ENCODE data around the gene KREMEN1. TPM values are rescaled to one million over a fixed set of nuclear protein-coding genes. Genes with fewer than 3 reads are reported as not detected.
A peak's percentile ranks its signal among the peaks of the same experiment; 100 is the strongest.

KREMEN1 gene
- total RNA-seq, 1 donor from 2014 or later = 23.5 TPM

DNA sequence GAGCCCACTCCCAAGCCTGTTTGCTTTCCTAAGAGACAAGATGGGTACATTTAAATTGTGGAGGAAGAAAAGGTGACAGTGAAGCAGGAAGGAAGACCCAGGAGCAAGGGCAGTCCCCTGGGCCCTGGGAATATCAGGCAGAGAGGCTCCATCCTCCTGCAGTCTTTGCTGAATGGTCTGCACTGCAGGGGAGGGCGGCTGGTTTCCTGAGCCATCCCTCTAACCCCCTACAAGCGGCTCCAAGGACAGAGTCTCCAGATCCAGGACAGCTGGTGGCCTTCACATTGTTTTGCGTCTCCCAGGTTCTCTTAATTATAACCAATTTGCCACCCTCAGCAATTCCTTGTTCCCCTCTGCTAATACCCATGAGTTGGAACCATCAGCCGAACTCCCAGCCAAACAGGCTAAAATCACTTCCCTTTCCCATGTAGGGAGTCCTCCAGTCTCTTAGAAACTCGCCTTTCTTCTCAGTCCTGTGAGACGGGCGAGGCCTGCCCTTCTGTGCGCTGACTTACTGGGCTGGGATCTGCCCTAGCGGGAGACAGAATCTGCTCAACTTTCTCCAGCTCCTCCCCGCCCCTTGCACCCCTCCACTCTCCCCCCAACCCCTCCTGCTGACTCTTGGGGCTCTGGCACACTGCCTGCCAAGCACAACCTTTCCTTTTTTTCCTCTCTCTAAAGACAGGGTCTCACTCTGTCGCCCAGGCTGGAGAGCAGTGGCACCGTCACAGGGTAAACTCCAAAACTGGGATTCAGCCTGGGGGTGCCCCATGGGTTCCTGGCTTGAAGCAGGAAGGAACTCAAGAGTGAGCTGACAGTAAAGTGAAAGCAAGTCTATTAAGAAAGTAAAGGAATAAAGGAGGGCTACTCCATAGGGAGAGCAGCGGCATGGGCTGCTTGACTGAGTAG is 79.5 kb downstream of the KREMEN1 start:
- Histone ChIP-seq H3K27ac (peak overlapping the region; percentile 76), H3K27me3 (ENCODE audit: low read depth) (no peaks in the 10 kb centered on the region), H3K9me3 (no peaks in the 10 kb centered on the region), H3K36me3 (no peaks in the 10 kb centered on the region), H3K4me1 (peaks cover 42% of the 10 kb centered on the region), H3K4me3 (peak overlapping the region; percentile 19)
- DNase-seq (no peak), ATAC-seq (peak; percentile 35 to 57)
- TF ChIP-seq, protein P1, sequence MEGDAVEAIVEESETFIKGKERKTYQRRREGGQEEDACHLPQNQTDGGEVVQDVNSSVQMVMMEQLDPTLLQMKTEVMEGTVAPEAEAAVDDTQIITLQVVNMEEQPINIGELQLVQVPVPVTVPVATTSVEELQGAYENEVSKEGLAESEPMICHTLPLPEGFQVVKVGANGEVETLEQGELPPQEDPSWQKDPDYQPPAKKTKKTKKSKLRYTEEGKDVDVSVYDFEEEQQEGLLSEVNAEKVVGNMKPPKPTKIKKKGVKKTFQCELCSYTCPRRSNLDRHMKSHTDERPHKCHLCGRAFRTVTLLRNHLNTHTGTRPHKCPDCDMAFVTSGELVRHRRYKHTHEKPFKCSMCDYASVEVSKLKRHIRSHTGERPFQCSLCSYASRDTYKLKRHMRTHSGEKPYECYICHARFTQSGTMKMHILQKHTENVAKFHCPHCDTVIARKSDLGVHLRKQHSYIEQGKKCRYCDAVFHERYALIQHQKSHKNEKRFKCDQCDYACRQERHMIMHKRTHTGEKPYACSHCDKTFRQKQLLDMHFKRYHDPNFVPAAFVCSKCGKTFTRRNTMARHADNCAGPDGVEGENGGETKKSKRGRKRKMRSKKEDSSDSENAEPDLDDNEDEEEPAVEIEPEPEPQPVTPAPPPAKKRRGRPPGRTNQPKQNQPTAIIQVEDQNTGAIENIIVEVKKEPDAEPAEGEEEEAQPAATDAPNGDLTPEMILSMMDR (IDR thresholded peaks at IDR 0.05) = no peak
- intact Hi-C loops (cut with DNase I) = no loop called here

DNA sequence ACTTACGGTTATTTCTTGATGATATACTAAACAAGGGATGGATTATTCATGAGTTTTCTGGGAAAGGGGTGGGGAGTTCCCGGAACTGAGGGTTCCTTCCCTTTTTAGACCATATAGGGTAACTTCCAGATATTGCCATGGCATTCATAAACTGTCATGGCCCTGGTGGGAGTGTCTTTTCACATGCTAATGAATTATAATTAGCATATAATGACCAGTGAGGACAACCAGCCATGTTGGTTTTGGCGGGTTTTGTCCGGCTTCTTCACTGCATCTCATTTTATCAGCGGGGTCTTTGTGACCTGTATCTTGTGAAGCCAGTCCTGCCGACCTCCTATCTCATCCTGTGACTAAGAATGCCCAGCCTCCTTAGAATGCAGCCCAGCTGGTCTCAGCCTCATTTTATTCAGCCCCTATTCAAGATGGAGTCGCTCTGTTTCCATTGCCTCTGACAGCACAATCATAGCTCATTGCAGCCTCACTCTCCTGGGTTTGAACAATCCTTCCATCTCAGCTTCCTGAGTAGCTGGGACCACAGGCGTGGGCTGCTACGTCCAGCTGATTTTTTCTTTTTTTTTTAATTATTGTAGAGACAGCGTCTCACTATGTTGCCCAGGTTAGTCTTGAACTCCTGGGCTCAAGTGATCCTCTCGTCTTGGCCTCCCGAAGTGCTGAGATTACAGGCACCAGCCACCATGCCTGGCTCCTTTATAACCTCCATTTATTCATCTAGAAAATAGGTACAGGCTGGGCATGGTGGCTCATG is 80.3 kb downstream of the KREMEN1 start:
- H3K4me1 ChIP-seq = peaks cover 42% of the 10 kb centered on the region
- no peaks in the 10 kb centered on the region for H3K9me3 ChIP-seq
- TF ChIP-seq, protein P1 (IDR thresholded peaks at IDR 0.05) = no peak
- intact Hi-C loops (cut with DNase I) = no loop called here
- DNase-seq (no peak), ATAC-seq (peak; percentile 16 to 37)
- no peaks in the 10 kb centered on the region for H3K36me3 ChIP-seq
- H3K4me3 ChIP-seq = peak overlapping the region; percentile 19
- peak overlapping the region; percentile 76 for H3K27ac ChIP-seq
- no peaks in the 10 kb centered on the region for H3K27me3 ChIP-seq (ENCODE audit: low read depth)

DNA sequence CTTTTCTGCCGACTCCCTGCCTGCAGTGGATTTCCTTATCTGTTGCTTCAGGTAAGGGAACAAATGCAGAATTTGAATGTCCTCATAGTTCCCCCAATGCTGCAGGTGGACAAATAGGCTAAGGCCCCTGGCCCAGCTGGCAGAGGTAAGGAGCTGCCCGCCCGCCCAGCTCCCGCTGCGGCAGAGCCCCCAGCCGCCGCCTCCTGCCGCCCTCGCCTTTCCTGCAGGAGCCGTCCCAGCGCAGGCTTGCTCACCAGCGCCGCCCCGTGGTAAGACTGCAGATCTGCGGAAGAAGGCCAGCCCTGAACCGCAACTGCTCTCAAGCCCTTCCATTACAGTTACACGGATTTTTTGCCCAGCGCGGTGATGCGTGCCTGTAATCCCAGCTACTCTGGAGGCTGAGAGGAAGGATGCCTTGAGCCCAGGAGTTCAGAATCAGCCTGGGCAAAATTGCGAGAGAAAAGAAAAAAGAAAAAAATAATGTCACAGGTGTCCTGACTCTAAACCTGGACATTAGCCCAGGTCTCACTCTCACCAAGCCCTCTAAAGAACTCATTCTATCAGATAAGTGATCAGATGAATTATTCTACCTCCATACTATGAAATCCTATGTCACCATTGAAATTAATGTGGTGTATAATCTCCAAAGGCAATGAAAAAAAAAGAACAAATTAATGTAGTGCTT is 81.7 kb downstream of the KREMEN1 start:
- Histone ChIP-seq H3K36me3 (no peaks in the 10 kb centered on the region), H3K27ac (no peak overlapping the region), H3K4me3 (peak overlapping the region; percentile 31), H3K4me1 (peaks cover 37% of the 10 kb centered on the region), H3K9me3 (no peaks in the 10 kb centered on the region), H3K27me3 (ENCODE audit: low read depth) (no peaks in the 10 kb centered on the region)
- DNase-seq = peak; percentile 86
- intact Hi-C loops (cut with DNase I) = no loop called here
- TF ChIP-seq, protein P1 (IDR thresholded peaks at IDR 0.05) = peak; percentile 97
- peak; percentile 88 to 90 for ATAC-seq

DNA sequence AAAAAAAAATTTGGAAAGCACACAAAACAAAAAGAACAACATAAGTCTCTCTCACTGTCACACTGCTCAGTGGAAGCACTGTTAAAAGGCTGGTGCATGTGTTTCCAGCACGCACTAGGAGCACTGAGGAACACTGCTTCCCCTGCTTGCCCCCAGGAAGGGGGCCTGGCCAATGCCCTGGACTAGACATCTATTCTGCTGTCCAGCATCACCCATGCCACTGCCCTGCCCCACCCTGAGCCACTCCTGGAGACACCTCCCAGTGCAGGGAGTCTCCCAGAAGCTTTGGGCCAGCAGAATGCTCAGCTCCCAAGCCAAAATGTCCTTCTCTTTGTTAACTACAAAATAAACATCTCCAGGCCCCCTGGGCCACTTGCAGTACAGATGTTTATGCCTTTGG is 83.1 kb downstream of the KREMEN1 start:
- peaks cover 27% of the 10 kb centered on the region for H3K4me1 ChIP-seq
- intact Hi-C loops (cut with DNase I) = no loop called here
- no peak overlapping the region for H3K27ac ChIP-seq
- no peak for ATAC-seq
- H3K36me3 ChIP-seq = no peaks in the 10 kb centered on the region
- no peaks in the 10 kb centered on the region for H3K27me3 ChIP-seq (ENCODE audit: low read depth)
- TF ChIP-seq, protein P1 (IDR thresholded peaks at IDR 0.05) = no peak
- H3K4me3 ChIP-seq = no peak overlapping the region
- DNase-seq = no peak
- H3K9me3 ChIP-seq = no peaks in the 10 kb centered on the region

DNA sequence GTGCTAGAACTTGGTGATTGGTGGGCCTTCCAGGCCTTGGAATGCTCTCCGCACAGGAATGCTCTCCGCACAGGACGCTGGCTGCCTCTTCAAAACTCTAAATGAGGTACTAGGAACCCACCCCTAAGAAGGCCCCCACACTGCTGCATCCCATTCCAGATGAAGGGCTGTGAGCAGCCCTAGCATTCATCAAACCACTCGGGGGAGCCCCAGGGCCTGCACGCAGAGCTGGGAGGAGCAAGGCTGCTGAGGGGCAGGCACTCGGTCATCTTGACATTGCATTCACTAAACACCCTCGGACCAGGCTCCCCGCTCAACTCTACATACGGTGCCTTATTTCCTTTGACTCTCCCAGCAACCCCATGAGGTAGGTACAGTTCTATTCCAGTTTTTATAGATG is 83.7 kb downstream of the KREMEN1 start:
- Histone ChIP-seq H3K4me3 (no peak overlapping the region), H3K27ac (no peak overlapping the region), H3K36me3 (no peaks in the 10 kb centered on the region), H3K27me3 (ENCODE audit: low read depth) (no peaks in the 10 kb centered on the region), H3K9me3 (no peaks in the 10 kb centered on the region), H3K4me1 (peaks cover 27% of the 10 kb centered on the region)
- intact Hi-C loops (cut with DNase I) = no loop called here
- TF ChIP-seq, protein P1 (IDR thresholded peaks at IDR 0.05) = no peak
- DNase-seq (no peak), ATAC-seq (no peak)
